GM04504 (cell line): Measurements from ENCODE around the gene JPH4.
"Not testable (repeated sequence)": the region's sequence is repeated elsewhere in the genome, so short reads cannot be mapped to it uniquely, and the experiment has no call there.

Experiments
- DNase-seq: peaks from one replicate; pipeline ENCODE4 v3.0.0-alpha.2; 2012; ENCODE audit warnings: low read depth

Gene JPH4

GRCh38 chr14:23608454-23608853, 29.9 kb upstream of the JPH4 start:
- DNase-seq, result no peak

DNA sequence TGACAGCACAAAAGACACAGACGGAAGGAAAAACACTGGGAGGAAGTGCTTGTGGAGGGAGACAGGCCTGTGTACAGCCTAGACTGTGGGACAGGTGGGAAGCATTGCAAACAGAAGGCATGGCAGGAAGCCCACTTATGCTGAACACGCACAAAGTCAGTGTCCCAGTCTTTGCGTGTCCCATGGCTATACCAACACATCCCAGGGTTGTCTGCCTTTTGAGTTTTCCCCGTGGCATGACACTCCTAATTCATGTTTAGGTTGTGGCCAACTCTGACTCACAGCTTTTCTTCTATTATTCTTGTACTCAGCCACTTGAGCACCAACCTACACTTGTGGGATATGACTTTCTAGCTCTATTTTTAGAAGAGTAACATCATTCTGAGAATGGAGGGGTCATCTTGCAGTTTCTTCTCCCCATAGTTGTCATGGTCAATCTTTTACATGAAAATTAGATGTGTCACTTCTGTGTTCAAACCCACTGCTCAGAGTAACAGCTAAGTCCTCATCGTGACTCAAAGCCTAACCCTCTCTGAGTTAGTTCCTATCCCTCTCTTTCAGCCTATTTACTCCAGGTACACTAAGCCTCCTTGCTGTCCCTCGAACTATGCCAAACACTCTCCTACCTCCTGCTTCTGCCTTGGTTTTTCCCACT, 27.5 kb upstream of the JPH4 start:
- DNase-seq, result no peak

DNA sequence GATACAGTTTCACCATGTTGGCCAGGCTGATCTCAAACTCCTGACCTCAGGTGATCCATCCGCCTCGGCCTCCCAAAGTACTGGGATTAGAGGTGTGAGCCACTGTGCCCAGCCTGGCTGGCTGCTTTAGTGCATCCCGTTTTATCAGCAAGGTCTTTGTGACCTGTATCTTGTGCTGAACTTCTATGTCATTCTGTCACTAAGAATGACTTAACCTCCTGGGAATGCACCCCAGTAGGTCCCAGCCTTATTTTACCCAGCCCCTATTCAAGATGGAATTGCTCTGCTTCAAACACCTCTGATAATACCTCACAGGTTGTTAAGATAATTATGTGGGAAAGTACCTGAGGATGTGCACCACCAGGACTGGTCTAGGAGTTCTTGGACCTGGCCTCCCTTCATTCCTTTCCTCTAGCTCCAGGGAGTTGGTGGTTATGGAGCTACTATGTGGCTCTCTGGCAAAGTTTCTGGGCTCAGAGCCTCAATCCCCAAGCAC, 26.1 kb upstream of the JPH4 start:
- no peak for DNase-seq

DNA sequence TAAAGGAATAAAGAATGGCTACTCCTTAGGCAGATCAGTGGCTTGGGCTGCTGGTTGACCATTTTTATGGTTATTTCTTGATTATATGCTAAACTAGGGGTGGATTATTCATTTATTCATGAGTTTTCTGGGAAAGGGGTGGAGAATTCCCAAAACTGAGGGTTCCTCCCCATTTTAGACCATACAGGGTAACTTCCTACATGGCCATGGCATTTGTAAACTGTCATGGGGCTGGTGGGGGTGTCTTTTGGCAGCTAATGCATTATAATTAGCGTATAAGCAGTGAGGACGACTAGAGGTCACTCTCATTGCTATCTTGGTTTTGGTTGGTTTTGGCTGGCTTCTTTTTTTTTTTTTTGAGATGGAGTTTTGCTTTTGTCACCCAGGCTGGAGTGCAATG, 25.6 kb upstream of the JPH4 start:
- DNase-seq, result no peak

DNA sequence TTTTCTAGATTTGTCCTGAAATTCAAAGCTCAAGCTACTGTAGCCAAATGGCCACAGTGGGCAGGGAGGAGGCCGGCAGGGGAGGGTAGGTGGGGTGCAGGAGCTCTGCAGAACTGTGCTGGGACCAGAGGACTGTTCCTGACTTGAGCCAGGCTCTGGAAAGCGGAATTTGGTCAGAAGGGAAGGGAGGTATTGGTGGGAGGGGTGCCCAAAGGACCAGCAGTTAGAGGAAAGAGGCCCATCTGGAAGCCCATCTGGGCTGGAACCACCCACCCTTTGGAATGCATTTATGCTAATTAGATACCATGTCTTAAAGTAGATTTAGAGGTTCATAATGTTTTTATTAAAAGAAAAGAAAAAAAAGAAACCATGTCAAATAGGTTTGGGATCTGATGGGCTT, 24.5 kb upstream of the JPH4 start:
- no peak for DNase-seq

GRCh38 chr14:23602181-23603095, 23.8 kb upstream of the JPH4 start:
- DNase-seq, result no peak

DNA sequence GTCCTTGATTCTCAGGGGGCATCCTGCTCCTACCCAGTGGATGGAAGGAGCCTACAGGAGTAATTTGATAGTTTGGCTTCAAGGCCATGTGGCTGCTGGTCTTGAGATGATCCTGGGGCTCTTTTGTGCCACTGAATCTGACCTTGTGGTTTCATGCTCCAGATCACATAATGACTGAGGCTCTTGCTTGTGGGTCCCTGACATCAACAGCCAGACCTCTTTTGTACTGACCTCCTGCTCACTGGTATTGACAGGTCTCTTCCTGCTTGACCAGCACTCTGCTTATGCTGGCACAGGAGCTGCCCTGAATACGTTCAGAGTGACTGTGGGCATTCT, 23.2 kb upstream of the JPH4 start:
- DNase-seq, result no peak

GRCh38 chr14:23601424-23601823, 22.8 kb upstream of the JPH4 start:
- no peak for DNase-seq

- DNase-seq, result no peak
Observed at GRCh38 chr14:23600806-23601205, 22.2 kb upstream of the JPH4 start.

GRCh38 chr14:23600322-23600707, 21.7 kb upstream of the JPH4 start:
- no peak for DNase-seq

DNA sequence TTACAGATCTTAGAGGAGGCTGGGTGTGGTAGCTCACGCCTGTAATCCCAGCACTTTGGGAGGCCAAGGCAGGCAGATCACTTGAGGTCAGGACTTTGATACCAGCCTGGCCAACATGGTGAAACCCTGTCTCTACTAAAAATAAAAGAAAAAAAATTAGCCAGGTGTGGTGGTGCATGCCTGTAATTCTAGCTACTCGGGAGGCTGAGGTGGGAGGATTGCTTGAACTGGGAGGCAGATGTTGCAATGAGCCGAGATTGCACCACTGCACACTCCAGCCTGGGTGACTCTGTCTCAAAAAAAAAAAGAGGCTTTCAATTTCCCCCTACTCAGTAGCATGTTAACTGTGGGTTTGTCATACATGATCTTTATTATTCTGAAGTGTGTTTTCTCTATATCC, 15.6 kb upstream of the JPH4 start:
- not testable (repeated sequence) for DNase-seq

- DNase-seq, result no peak
Observed at GRCh38 chr14:23590198-23590597, 11.6 kb upstream of the JPH4 start.

GRCh38 chr14:23589606-23590005, 11.0 kb upstream of the JPH4 start:
- DNase-seq, result no peak

DNA sequence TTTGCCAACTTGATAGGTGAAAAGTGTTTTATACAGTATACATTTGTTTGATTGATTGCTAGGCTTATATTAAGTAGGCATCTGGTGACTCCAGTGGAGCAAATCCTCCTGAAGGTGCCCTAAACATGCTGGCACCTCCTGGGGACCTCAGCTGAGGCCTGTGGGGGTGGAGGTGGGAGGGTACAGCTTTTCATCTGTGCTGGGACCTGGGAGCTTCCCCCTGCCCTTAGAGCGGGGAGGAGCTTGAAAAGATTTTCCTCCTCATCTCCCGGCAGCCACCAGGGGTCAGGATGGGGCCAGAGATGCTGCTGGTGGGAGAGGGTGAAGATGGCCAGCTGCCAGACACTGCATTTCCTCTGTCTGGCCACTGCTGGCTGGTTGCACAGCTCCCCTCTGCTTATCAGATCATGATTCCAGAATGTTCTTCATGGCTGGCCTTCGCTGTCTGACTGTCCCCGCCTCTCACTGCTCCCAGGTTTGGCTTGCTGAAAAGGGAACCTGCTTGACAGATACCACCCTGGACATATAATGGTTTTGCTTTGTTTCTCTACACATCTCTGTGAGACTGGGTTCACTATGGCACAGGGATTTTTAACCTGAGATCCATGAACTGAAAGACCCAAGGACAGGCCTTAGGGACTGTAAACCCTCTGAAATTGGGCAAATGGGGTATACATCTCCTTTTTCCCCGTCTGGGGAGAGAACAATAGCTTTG, 10.5 kb upstream of the JPH4 start:
- DNase-seq, result peak; percentile 54

DNA sequence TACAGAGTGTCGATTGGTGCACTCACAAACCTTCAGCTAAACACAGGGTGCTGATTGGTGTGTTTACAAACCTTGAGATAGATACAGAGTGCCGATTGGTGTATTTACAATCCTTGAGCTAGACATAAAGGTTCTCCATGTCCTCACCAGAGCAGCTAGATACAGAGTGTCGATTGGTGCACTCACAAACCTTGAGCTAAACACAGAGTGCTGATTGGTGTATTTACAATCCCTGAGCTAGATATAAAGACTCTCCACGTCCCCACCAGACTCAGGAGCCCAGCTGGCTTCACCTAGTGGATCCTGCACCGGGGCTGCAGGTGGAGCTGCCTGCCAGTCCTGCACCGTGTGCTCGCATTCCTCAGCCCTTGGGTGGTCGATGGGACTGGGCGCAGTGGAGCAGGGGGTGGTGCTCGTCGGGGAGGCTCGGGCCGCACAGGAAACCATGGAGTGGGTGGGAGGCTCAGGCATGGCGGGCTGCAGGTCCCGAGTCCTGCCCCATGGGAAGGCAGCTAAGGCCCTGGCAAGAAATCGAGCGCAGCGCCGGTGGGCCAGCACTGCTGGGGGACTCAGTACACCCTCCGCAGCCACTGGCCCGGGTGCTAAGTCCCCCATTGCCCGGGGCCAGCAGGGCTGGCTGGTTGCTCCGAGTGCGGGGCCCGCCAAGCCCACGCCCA, 6.1 kb upstream of the JPH4 start:
- not testable (repeated sequence) for DNase-seq

- not testable (repeated sequence) for DNase-seq
Observed at GRCh38 chr14:23583761-23584526, 5.4 kb upstream of the JPH4 start.

DNA sequence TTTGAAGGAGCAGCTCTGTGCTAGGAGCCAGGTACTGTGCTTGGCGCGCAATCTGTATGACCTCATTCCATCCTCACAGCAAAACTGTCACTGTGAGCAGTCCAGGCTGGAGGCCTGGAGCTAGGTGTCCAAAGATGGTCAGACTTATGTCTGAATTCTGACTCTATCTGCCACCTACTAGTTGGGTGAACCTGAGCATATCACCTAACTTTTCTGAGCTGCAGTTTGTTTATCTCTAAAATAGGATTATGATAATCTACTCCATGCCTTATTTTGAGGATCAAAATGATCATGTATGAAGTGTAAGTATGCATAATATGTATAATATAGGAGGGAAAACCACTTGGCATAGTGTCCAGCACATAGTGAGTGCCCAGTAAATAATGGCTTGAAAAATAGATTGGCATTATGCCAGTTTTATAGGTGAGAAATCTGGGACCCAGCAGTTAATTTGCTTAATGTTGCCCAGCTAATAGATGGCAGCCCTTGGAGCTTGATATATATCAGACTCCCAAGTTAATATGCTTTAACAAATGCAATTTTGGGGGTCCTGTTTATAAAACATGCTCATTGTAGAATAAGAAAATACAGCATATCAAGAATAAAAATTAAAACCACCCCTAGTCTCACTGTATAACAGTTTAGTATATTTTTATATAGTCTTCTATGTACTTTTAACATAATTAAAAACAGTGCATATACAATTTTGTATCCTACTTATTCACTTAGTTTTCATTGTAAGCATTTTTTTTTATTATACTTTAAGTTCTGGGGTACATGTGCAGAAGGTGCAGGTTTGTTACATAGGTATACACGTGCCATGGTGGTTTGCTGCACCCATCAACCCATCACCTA, 4.5 kb upstream of the JPH4 start:
- no peak for DNase-seq

- DNase-seq, result no peak
Observed at GRCh38 chr14:23580948-23581281, 2.3 kb upstream of the JPH4 start.

DNA sequence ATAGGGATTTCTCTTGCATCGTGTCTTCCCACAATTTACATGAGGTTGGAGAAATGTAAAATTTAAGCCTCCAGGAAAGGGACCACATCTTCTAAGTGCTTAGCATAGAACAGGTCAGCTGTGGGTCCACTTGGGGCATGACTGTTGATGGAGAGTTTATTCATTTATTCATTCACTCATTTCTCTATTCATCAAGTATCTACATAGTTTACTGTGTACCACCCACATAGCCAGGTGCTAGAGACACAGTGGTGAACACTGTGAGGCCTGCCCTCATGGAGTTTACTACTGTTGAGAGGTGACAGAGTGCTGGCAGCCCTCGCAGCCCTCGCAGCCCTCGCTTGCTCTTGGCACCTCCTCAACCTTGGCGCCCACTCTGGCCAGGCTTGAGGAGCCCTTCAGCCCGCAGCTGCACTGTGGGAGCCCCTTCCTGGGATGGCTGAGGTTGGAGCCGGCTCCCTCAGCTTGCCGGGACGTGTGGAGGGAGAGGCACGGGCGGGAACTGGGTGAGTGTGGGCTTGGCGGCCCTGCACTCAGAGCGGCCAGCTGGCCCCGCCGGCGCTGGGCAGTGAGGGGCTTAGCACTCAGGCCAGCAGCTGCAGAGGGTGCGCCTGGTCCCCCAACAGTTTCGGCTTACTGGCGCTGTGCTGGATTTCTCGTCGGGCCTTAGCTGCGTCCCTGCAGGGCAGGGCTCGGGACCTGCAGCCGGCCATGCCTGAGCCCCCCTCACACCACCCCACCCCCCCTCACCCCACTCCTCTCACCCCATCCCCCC, 1.7 kb upstream of the JPH4 start:
- DNase-seq, result no peak

GRCh38 chr14:23579739-23580138, 1.1 kb upstream of the JPH4 start:
- DNase-seq, result no peak
